K562 (cell line): ENCODE data around the gene IL6ST. TPM values are rescaled to one million over a fixed set of nuclear protein-coding genes. Genes with fewer than 3 reads are reported as not detected.

Experiments
- ATAC-seq: fragments of 200-7000 bp; cut with Tn5 transposase; 3 replicates; pipeline ENCODE4 v1.9.1; 2020; ENCODE audit warnings: moderate library complexity
- BruUV-seq: library from RNA; stranded (reverse); fragments of 400-500 nt; replicated peaks from 2 replicates; lab custom pipeline; 2021; lab: Mats Ljungman, UMichigan
- CTCF ChIA-PET: fragments of 300-600 bp; formaldehyde crosslinking; extraction: SDS; loops from one replicate; lab custom pipeline; 2021; ENCODE audit warnings: low intra/inter-chr PET ratio; lab: Yijun Ruan, JAX
- POLR2A ChIA-PET: fragments of 300-600, 350-650 bp; sonication (Branson Sonifier 250); formaldehyde crosslinking; extraction: SDS; loops from one replicate; lab custom pipeline; 2021; ENCODE audit warnings: antibody characterized with exemption, inconsistent platforms; lab: Yijun Ruan, JAX
- DNase-seq, 4 experiments: peaks; one replicate each; pipeline versions ENCODE4 v3.0.0 to v3.0.0-alpha.2; 2011 to 2018; ENCODE audit warnings: low spot score in 3 of 4, mixed read lengths in 3 of 4; ENCODE audit errors: extremely low read depth in 1 of 4
- FAIRE-seq: peaks from 2 replicates; lab custom pipeline; 2011; peaks lifted over from hg19 to GRCh38; lab: Jason Lieb, UNC
- H2AFZ ChIP-seq: 2 replicates; pipeline ENCODE4 v1.6.0; 2011; ENCODE audit warnings: low read depth, low read length, control low read depth, inconsistent platforms
- H3K27ac ChIP-seq: fragments of 200-600 bp; 3 replicates; pipeline ENCODE4 v1.8.0; 2011; ENCODE audit warnings: low read depth, mild to moderate bottlenecking, control low read depth, inconsistent platforms, low read length, moderate library complexity, mixed read lengths; ENCODE audit errors: extremely low read depth
- H3K27me3 ChIP-seq, 2 experiments: fragments of 300-600 bp in 1 of 2; 2 replicates in 1 of 2; 3 replicates in 1 of 2; pipeline versions ENCODE4 v1.6.0 to v1.8.0; 2011; ENCODE audit warnings: inconsistent platforms in 2 of 2, low read length in 2 of 2, mild to moderate bottlenecking in 1 of 2, mixed read lengths in 1 of 2, moderate library complexity in 1 of 2; ENCODE audit not compliant: control insufficient read depth in 2 of 2, insufficient read depth in 2 of 2
- H3K36me3 ChIP-seq: fragments of 300-600 bp; 3 replicates; pipeline ENCODE4 v1.8.0; 2011; ENCODE audit warnings: mild to moderate bottlenecking, low read length, inconsistent platforms; ENCODE audit not compliant: control insufficient read depth, insufficient read depth
- H3K4me1 ChIP-seq, 2 experiments: fragments of 200-600 bp in 1 of 2; replicated peaks in 1 of 2; 2 replicates in 1 of 2; 3 replicates in 1 of 2; pipeline versions ENCODE4 v1.5.1 to v1.8.0; 2011; ENCODE audit warnings: inconsistent platforms in 2 of 2, low read length in 2 of 2, mild to moderate bottlenecking in 1 of 2, mixed read lengths in 1 of 2, moderate library complexity in 1 of 2; ENCODE audit not compliant: control insufficient read depth in 2 of 2, insufficient read depth in 2 of 2
- H3K4me2 ChIP-seq: 2 replicates; pipeline ENCODE4 v1.6.1; 2011; ENCODE audit warnings: low read length, control low read depth, inconsistent platforms, mixed read lengths; ENCODE audit not compliant: insufficient read depth
- H3K4me3 ChIP-seq: fragments of 200-600 bp; sonication (generic), shearing (Covaris generic); 2 replicates; pipeline ENCODE4 v1.5.1; 2016; ENCODE audit warnings: control low read depth, inconsistent platforms
- H3K79me2 ChIP-seq: fragments of 200-600 bp; 3 replicates; pipeline ENCODE4 v1.8.0; 2011; ENCODE audit warnings: low read length, inconsistent platforms; ENCODE audit not compliant: control insufficient read depth, insufficient read depth
- H3K9ac ChIP-seq, 2 experiments: 2 replicates each; pipeline versions ENCODE4 v1.6.0 to v1.6.1; 2011; ENCODE audit warnings: low read depth in 2 of 2, low read length in 2 of 2, control low read depth in 1 of 2, inconsistent platforms in 1 of 2, mild to moderate bottlenecking in 1 of 2, mixed read lengths in 1 of 2; ENCODE audit not compliant: insufficient read depth in 1 of 2
- H3K9me1 ChIP-seq: one replicate; pipeline ENCODE4 v1.6.0; 2011; ENCODE audit warnings: inconsistent platforms, mild to moderate bottlenecking, low read length, moderate library complexity; ENCODE audit not compliant: control insufficient read depth, insufficient read depth
- H3K9me3 ChIP-seq: replicated peaks from 2 replicates; pipeline ENCODE4 v1.5.1; 2011; ENCODE audit warnings: low read depth, low read length, inconsistent platforms; ENCODE audit not compliant: control insufficient read depth, insufficient read depth
- H4K20me1 ChIP-seq: replicated peaks from 2 replicates; pipeline ENCODE4 v1.6.1; 2011; ENCODE audit warnings: low read length, inconsistent platforms, mixed read lengths; ENCODE audit not compliant: control insufficient read depth, insufficient read depth
- EP400 ChIP-seq: fragments of 450-650 bp; IDR thresholded peaks from 2 replicates; pipeline ENCODE4 v1.6.1; 2017; ENCODE audit warnings: antibody characterized with exemption, mild to moderate bottlenecking, moderate library complexity
- EZH2 ChIP-seq: IDR thresholded peaks from 2 replicates; pipeline ENCODE4 v1.6.1; 2012; ENCODE audit warnings: low read depth, mild to moderate bottlenecking, inconsistent platforms, low read length, borderline replicate concordance
- GATAD2B ChIP-seq: fragments of 450-650 bp; IDR thresholded peaks from 2 replicates; pipeline ENCODE4 v1.6.1; 2017; ENCODE audit warnings: mild to moderate bottlenecking, borderline replicate concordance
- KAT8 ChIP-seq: fragments of 450-650 bp; IDR thresholded peaks from 2 replicates; pipeline ENCODE4 v1.6.1; 2016; ENCODE audit warnings: low read depth, mild to moderate bottlenecking
- RAD51 ChIP-seq: fragments of 450-650 bp; IDR thresholded peaks from 2 replicates; pipeline ENCODE4 v1.7.1; 2016; ENCODE audit warnings: low read depth, mild to moderate bottlenecking, borderline replicate concordance
- TAL1 ChIP-seq: fragments of 450-650 bp; IDR thresholded peaks from 2 replicates; pipeline ENCODE4 v1.6.1; 2016; ENCODE audit warnings: mild to moderate bottlenecking
- U2AF2 ChIP-seq: fragments of 200-400 bp; formaldehyde crosslinking; optimal IDR thresholded peaks from 2 replicates; pipeline ENCODE3; 2017; ENCODE audit warnings: low read depth, mild to moderate bottlenecking, low read length
- ZBTB12 ChIP-seq: fragments of 250-450 bp; sonication (Bioruptor Pico); IDR thresholded peaks from 2 replicates; pipeline ENCODE4 v1.4.0; 2020
- ZFP1 ChIP-seq: fragments of 450-650 bp; formaldehyde crosslinking; IDR thresholded peaks from 2 replicates; pipeline ENCODE4 v1.4.0; 2020; ENCODE audit warnings: mild to moderate bottlenecking, mixed read lengths
- ZNF57 ChIP-seq: fragments of 450-650 bp; formaldehyde crosslinking; IDR thresholded peaks from 2 replicates; pipeline ENCODE4 v1.4.0; 2020; ENCODE audit warnings: mild to moderate bottlenecking, moderate library complexity
- WGBS: fragments of 100-300 bp; shearing (Covaris generic); methylation state at CpG from one replicate; pipeline ENCODE4 v1.1.6; 2016; ENCODE audit warnings: low coverage, mixed read lengths; ENCODE audit not compliant: insufficient coverage; ENCODE audit errors: missing lambda C conversion rate; 5-methylcytosine and 5-hydroxymethylcytosine counted together
- in situ Hi-C: fragments of 300-500 bp; cut with MboI; formaldehyde crosslinking; loops from 4 replicates; pipeline ENCODE4 v1.15.0; 2018; ENCODE audit warnings: inconsistent platforms, mixed read lengths
- intact Hi-C: fragments of 100-400 bp; cut with micrococcal nuclease; formaldehyde crosslinking; loops from 2 replicates; pipeline ENCODE4 v1.14.2; 2022
- polyA plus RNA-seq, 8 experiments: library from polyadenylated mRNA; depleted of rRNA in 4 of 8; stranded (reverse) in 5 of 8; unstranded in 3 of 8; fragments of >200 nt; fragmentation: Nextera tagmentation in 2 of 8; fragmentation: Illumina TruSeq in 1 of 8; extraction: Ambion mirVana in 2 of 8; extraction: Trizol in 1 of 8; gene quantifications; 2 replicates each; pipeline versions ENCODE4 v1.2.1 to v1.2.3, GENCODE V29; 2011 to 2014; ENCODE audit warnings: inconsistent platforms in 1 of 8, missing spikeins in 1 of 8
- total RNA-seq, 7 experiments: library from RNA; depleted of rRNA in 6 of 7; stranded (reverse); fragments of >200 nt in 6 of 7; fragmentation: Illumina TruSeq in 2 of 7; extraction: Trizol in 2 of 7; gene quantifications; 2 replicates each; pipeline versions ENCODE4 v1.2.1 to v1.2.3, GENCODE V29; 2011 to 2021; ENCODE audit warnings: low replicate concordance in 1 of 7
- TF ChIP-seq, protein P1 (sequence below): fragments of 250-450 bp; sonication (Bioruptor Pico); IDR thresholded peaks from 2 replicates; pipeline ENCODE4 v1.9.0; 2021; ENCODE audit warnings: mild to moderate bottlenecking
- TF ChIP-seq, protein P2 (sequence below): sonication (generic); formaldehyde crosslinking; IDR thresholded peaks from 2 replicates; pipeline ENCODE4 v1.8.0; 2022; ENCODE audit warnings: missing genetic modification reagents, mild to moderate bottlenecking, borderline replicate concordance
- TF ChIP-seq, protein P3 (sequence below): fragments of 250-450 bp; sonication (Bioruptor Pico); IDR thresholded peaks from 2 replicates; pipeline ENCODE4 v1.4.0; 2020; ENCODE audit warnings: mild to moderate bottlenecking, moderate library complexity

Gene IL6ST
- total and polyA plus RNA-seq, 9 of the 15 experiments (the other 6 are each of a cell fraction or from before 2014, with no cell fraction given), result 2.0 to 27.0 (median 7.9) TPM

DNA sequence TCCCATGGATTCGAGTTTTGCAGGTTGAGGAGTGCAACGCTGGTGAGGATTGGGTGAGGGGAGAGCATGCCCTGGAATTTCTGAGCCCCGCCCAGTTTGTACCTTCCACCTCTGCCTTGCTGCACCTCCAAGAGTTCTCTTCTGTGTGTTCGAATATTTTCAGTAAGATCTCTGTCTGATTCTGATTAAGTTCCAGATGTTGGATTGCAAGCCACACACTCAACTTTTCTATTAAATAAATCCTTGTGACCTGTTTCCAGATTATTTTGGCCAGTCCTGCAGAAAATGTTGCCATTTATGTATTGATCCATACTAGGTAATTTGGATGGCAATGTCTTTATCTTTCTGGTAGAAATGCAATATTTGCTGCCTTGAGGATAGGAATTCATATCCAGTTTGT, 89.5 kb downstream of the IL6ST start:
- no peaks in the 10 kb centered on the region for H3K4me1 ChIP-seq
- no peak overlapping the region for H3K27ac ChIP-seq
- no peak overlapping the region for H3K9ac ChIP-seq
- 0% methylated on average over 4 of the region's 4 CpGs for WGBS
- CTCF ChIA-PET, result no interaction called here
- no peaks in the 10 kb centered on the region for H3K9me3 ChIP-seq
- in situ Hi-C loops, result no loop called here
- no peaks in the 10 kb centered on the region for H3K9me1 ChIP-seq
- no peak for FAIRE-seq
- H3K4me2 ChIP-seq, result no peak overlapping the region
- POLR2A ChIA-PET, result no interaction called here
- TF ChIP-seq ZNF57 (CRISPR knock-in tag) (no peak), U2AF2 (no peak), EP400 (no peak), TAL1 (no peak), GATAD2B (no peak), ZBTB12 (CRISPR knock-in tag) (no peak), EZH2 (no peak), KAT8 (no peak), RAD51 (no peak), ZFP1 (CRISPR knock-in tag) (no peak)
- TF ChIP-seq, protein P1, sequence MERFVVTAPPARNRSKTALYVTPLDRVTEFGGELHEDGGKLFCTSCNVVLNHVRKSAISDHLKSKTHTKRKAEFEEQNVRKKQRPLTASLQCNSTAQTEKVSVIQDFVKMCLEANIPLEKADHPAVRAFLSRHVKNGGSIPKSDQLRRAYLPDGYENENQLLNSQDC, result no peak
- TF ChIP-seq, protein P2, sequence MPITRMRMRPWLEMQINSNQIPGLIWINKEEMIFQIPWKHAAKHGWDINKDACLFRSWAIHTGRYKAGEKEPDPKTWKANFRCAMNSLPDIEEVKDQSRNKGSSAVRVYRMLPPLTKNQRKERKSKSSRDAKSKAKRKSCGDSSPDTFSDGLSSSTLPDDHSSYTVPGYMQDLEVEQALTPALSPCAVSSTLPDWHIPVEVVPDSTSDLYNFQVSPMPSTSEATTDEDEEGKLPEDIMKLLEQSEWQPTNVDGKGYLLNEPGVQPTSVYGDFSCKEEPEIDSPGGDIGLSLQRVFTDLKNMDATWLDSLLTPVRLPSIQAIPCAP (CRISPR knock-in tag), result no peak
- TF ChIP-seq, protein P3, sequence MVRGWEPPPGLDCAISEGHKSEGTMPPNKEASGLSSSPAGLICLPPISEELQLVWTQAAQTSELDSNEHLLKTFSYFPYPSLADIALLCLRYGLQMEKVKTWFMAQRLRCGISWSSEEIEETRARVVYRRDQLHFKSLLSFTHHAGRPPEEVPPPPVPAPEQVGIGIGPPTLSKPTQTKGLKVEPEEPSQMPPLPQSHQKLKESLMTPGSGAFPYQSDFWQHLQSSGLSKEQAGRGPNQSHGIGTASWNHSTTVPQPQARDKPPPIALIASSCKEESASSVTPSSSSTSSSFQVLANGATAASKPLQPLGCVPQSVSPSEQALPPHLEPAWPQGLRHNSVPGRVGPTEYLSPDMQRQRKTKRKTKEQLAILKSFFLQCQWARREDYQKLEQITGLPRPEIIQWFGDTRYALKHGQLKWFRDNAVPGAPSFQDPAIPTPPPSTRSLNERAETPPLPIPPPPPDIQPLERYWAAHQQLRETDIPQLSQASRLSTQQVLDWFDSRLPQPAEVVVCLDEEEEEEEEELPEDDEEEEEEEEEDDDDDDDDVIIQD (CRISPR knock-in tag), result no peak
- TF ChIP-seq, all 486 proteins: peak for 0
- Histone ChIP-seq H3K4me3 (no peak overlapping the region), H3K36me3 (no peaks in the 10 kb centered on the region), H3K79me2 (no peaks in the 10 kb centered on the region), H3K27me3 (peaks cover 6 to 33% of the 10 kb centered on the region in 2 experiments; a peak in 4 of 5 replicates), H4K20me1 (no peaks in the 10 kb centered on the region), H2AFZ (no peak overlapping the region)
- ATAC-seq (no peak), DNase-seq (no peak)
- intact Hi-C loops, result no loop called here
- BruUV-seq, result no TSS peak
